Motor neuron (in vitro differentiated cells): ENCODE measurements around the gene FAM50B. TPM values are rescaled to one million over a fixed set of nuclear protein-coding genes. Genes with fewer than 3 reads are reported as not detected.

Experiments used
- ATAC-seq, 8 experiments: fragments of 200-7000 bp; cut with Tn5 transposase; replicated peaks in 6 of 8; 2 replicates each; pipeline ENCODE4 v1.8.0; 2021; ENCODE audit warnings: mild to moderate bottlenecking in 8 of 8, moderate library complexity in 8 of 8
- H3K27ac ChIP-seq, 2 donors: fragments of 250-450 bp; sonication (Bioruptor Pico); 2 replicates each; pipeline ENCODE4 v1.9.0; 2021; ENCODE audit warnings: antibody characterized with exemption in 2 of 2, mild to moderate bottlenecking in 2 of 2, moderate library complexity in 1 of 2
- H3K4me1 ChIP-seq, 2 donors: fragments of 250-450 bp; sonication (Bioruptor Pico); replicated peaks in 1 of 2; 2 replicates each; pipeline ENCODE4 v1.6.1; 2021; ENCODE audit warnings: antibody characterized with exemption in 2 of 2, mild to moderate bottlenecking in 2 of 2, moderate library complexity in 1 of 2
- H3K4me3 ChIP-seq, 5 donors: fragments of 250-450 bp; sonication (Bioruptor Pico); 2 replicates each; pipeline ENCODE4 v1.9.0; 2021; ENCODE audit warnings: antibody characterized with exemption in 5 of 5, mild to moderate bottlenecking in 5 of 5, moderate library complexity in 4 of 5
- WGBS, 10 experiments: fragments of 450-650 bp; shearing (Covaris generic); methylation state at CpG; one replicate each; pipeline ENCODE4 v1.0.0; 2022; 5-methylcytosine and 5-hydroxymethylcytosine counted together
- in situ Hi-C, 9 experiments: fragments of 400-800 bp; cut with MboI; loops; one replicate each; pipeline ENCODE4 v1.15.0; 2021; ENCODE audit warnings: low sequenced_read_pairs in 9 of 9, low pct_unique_long_range_greater_than_20kb in 2 of 9; ENCODE audit not compliant: unreplicated experiment in 9 of 9
- total RNA-seq, 8 experiments: library from RNA; unstranded; fragments of 300-600 nt; gene quantifications; 2 replicates each; pipeline versions ENCODE4 v1.2.3 to v1.2.4, GENCODE V29; 2022

The FAM50B gene
- total RNA-seq, 8 experiments from 2014 or later, result 2.0 to 11.9 (median 7.5) TPM; not detected in 1

DNA sequence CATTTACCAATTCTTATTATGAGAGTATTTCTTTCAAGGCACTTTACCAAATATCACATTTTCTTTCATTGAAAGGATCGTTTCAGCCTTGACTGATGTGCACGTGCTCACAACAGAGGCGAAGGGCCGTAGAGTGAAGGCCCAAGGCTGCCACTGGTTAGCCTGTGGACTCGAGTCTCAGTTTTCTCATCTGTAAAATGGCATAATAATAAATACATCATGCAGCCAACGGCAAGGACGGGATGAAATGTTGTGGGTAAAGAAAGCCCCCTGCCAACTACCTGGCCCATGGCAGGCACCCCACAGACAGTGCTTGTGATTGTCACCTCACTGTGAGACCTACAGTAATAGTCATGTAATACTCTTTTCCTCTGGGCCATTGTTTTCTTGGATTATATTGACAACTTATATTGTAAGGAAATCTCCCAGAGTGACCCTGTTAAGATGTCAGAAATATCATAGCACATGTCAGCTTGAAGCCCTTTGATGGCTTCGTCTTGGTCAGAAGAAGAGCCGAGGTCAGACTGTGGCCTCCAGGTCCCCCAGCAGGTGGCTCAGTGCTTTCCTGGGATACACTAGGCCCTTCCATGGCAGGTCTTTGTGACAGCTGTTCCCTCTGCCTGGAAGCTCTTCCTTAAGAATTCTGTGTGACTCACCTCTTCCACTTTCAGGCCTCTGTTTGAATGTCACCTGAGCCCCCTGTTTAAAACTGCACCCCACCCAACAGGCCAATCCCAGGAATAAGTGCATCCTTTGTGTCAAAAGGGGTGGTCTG is 36.3 kb downstream of the FAM50B start:
- H3K4me3 ChIP-seq, result no peak overlapping the region
- peaks cover 3 to 13% of the 10 kb centered on the region in 2 donors for H3K4me1 ChIP-seq
- in situ Hi-C loops, result no loop called here
- ATAC-seq, result peak in 3 of 8 experiments; percentile 13 to 35 (median 19)
- 83 to 100% (median 95%) methylated on average over 1 to 9 of the region's 9 CpGs for WGBS, 10 experiments
- no peak overlapping the region for H3K27ac ChIP-seq

DNA sequence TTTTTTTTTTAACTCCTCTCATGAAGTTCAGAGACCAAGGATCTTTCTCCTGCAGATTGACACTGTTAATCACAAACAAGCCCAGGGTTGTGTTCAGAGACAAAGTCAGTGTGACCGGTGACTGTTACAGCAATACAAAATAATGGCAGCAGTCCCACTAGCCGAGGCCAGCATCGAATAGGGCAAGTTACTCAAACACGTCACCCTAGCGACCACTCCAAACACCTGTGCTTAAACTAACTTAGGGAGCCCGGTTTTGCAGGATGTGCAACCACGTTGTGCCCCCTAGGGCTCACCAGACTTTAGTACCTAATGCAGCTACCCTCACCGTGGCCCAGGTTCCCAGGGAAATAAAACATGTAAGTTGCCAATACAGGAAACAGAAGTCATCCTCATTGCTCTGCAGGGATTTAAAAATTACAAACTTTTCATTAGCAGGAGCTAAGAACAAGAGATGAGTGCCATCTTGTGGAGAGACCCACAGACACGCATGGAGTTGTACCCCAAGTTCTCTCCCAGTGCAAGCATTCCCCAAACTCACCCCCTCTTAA is 38.1 kb downstream of the FAM50B start:
- in situ Hi-C loops, result no loop called here
- peaks cover 3 to 13% of the 10 kb centered on the region in 2 donors for H3K4me1 ChIP-seq
- ATAC-seq, result peak in 2 of 8 experiments; percentile 14 to 40
- no peak overlapping the region for H3K27ac ChIP-seq
- 0 to 100% (median 65%) methylated on average over 1 to 8 of the region's 9 CpGs; no CpG with 5 or more reads in 1 of the 10 experiments for WGBS, 10 experiments
- H3K4me3 ChIP-seq, result no peak overlapping the region

DNA sequence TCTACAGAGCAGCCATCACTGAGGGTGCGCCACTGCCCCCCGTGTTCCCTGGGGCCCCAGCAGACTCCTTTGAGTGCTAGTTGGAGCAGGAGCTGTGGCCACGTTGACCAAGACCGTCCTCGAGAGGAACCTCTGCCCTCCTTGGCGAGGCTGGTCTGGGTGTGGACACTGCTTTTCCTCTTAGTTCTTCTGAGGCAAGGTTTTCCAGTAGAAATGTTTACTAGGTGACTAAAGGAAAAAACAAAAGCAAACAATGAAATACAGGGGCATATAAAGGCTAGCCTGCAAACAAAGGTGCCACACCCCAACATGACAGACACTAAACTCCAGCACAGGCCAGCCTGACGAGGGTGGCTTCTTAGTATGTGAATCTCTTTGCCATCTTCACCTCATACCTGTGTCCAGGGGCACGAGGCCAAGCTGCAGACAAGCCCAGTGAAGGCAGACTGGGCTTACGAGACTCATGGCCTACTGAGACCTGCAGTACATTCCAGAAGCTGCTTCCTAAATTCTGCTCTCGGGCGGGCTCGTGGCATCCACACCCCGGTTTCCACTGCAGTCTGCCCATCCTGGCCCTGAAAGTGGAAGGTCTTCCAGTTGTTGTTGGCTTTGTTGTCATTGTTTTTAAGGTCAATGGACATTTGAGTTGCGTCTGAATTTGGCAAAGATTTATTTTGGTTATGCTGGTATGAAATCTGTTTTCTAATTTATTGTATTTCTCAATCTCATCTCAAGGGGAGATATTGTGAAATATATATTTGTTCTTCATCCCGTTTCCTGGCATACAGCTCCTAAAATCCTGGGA is 39.2 kb downstream of the FAM50B start:
- H3K4me3 ChIP-seq, result no peak overlapping the region
- peaks cover 3 to 13% of the 10 kb centered on the region in 2 donors for H3K4me1 ChIP-seq
- no peak for ATAC-seq
- WGBS, 10 experiments, result 42 to 100% (median 88%) methylated on average over 1 to 9 of the region's 15 CpGs; no CpG with 5 or more reads in 2 of the 10 experiments
- in situ Hi-C loops, result no loop called here
- no peak overlapping the region for H3K27ac ChIP-seq

DNA sequence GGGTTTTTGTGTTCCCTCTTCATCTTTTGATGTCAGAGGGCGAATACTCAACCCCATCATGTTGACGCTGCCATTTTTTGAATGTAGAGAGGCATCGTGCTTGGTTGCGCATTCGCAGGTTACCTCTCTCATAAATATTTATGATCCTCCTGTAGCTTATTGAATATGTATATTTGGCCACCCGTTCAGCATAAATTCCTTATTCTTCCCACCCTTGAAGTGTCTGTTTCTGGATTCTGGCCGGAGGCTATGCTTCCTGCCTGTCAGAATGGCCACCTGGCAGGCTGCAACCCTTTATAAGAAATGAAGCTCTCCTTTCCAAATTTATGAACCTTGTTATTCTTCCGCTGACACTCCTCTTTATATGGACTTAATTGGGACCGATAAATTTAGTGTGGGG is 40.9 kb downstream of the FAM50B start:
- Histone ChIP-seq H3K4me1 (peaks cover 7% of the 10 kb centered on the region in 2 donors), H3K4me3 (no peak overlapping the region), H3K27ac (no peak overlapping the region)
- 33 to 81% (median 63%) methylated on average over 2 to 9 of the region's 9 CpGs; no CpG with 5 or more reads in 1 of the 10 experiments for WGBS, 10 experiments
- ATAC-seq, result peak in 4 of 8 experiments; percentile 20 to 90 (median 76)
- in situ Hi-C loops, result no loop called here

DNA sequence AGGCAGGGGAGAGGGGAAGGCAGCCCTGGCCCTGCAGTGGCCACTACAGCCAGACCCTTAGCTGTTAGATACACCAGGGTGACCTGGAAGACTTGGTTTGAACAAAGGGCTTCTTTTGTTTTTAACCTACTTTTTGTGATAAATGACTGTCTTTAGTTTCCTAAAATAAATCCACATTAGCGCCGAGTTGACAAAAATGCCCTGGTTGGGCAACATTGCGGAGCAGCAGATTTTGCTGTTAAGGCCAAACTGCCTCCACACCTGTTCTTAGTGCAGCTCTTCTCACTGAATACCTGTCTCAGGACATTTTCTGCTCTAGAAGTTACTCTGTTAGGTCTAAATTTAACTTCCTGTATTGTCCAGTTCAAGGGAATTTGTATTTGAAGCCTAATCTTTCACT is 42.7 kb downstream of the FAM50B start:
- no peak for ATAC-seq
- Histone ChIP-seq H3K27ac (no peak overlapping the region), H3K4me3 (no peak overlapping the region), H3K4me1 (peaks cover 7 to 11% of the 10 kb centered on the region in 2 donors)
- WGBS, 10 experiments, result 65 to 94% (median 86%) methylated on average over 2 to 3 of the region's 3 CpGs; no CpG with 5 or more reads in 2 of the 10 experiments
- in situ Hi-C loops, result no loop called here

DNA sequence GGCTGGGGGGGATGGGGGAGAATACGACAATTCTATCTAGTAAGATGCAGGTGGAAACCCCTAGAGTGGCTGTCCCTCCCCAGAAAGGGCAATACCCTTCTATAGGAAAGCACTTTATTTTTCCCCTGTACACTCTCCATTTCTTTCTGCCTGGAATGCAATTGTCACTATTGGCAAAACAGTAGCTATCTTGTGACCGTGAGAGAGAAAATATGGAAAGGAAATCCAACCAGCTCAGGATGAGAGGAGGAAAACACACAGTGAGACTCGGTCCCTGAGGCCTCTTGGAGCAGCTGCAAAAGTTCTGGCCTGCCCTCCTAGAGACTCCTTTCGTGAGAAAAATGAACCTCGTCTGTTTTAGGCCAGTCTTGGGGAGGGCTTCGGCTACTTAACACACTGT is 43.4 kb downstream of the FAM50B start:
- in situ Hi-C loops, result no loop called here
- H3K27ac ChIP-seq, result no peak overlapping the region
- no peak for ATAC-seq
- peaks cover 7 to 11% of the 10 kb centered on the region in 2 donors for H3K4me1 ChIP-seq
- H3K4me3 ChIP-seq, result no peak overlapping the region
- 19 to 94% (median 80%) methylated on average over 1 to 6 of the region's 6 CpGs; no CpG with 5 or more reads in 1 of the 10 experiments for WGBS, 10 experiments

DNA sequence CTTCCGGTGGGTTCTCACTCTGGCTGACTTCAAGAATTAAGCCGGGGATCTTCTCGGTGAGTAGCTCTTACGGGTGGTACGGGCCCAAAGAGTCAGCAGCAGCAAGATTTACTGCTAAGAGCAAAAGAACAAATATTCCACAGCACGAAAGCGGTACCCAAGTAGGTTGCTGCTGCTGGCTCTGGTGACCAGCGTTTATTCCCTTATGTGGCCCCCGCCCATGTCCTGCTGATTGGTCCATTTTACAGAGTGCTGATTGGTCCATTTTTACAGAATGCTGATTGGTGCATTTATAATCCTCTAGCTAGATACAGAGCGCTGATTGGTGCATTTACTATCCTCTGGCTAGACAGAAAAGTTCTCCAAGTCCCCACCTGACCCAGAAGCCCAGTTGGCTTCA is 44.3 kb downstream of the FAM50B start:
- no peak overlapping the region for H3K27ac ChIP-seq
- H3K4me1 ChIP-seq, result peaks cover 7 to 11% of the 10 kb centered on the region in 2 donors
- WGBS, 10 experiments, result 70 to 100% (median 92%) methylated on average over 1 to 10 of the region's 10 CpGs
- H3K4me3 ChIP-seq, result no peak overlapping the region
- in situ Hi-C loops, result no loop called here
- ATAC-seq, result no peak

DNA sequence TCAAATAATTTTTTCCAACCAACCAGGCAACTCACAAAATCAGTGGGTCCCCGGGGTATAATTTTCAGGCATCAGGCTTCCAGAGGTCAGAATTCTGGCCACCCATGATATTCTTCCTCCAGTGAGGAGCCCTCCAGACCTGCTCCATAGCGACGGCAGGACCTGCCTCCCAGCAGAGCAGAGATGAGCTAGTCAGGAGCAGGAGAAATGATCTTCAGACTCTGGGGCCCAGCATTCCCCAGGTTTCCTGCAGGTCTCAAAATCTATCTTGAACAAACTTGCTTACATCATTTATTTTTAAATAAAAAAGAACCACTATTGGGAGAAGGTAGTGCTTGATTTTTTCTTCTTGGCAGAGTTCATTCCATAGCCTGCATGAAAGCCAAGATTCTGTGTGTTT is 44.7 kb downstream of the FAM50B start:
- no peak for ATAC-seq
- no peak overlapping the region for H3K4me3 ChIP-seq
- H3K27ac ChIP-seq, result no peak overlapping the region
- WGBS, 10 experiments, result 70 to 100% (median 74%) methylated on average over 1 to 3 of the region's 3 CpGs; no CpG with 5 or more reads in 4 of the 10 experiments
- in situ Hi-C loops, result no loop called here
- peaks cover 7 to 11% of the 10 kb centered on the region in 2 donors for H3K4me1 ChIP-seq

DNA sequence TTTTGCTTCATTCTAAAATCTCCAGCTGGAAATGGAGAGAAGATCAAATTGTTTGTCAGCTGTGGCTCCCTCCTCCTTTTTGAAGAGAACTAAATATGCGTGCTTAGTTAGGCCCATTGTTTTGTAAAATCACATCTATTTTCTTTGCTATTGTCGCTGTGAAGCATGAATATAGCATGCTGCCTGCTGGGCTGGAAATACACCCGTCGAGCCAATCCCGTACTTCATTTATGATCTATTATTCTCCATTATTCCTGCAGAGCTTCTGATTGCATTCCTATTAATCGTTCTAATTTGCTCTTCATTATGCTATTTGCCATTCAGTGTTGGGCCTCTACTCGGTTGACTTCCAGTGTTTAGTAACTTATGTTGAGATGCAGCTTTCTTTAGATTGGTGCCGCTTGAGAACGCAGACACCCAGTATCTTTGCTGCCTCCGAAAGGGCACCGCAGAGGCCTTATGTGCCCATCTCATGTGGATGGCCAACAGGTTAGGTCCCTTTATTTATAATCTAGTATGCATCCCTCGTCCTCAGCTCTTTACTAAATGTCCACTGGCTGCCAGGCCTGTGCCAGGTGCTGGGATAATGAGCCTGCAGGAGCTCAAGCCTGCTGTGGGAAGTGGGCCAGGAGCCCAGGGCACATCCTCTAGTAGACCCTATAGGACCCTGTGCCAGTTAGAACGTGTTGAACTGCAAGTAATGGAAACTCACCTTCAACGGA is 45.6 kb downstream of the FAM50B start:
- H3K27ac ChIP-seq, result no peak overlapping the region
- in situ Hi-C loops, result no loop called here
- no peak overlapping the region for H3K4me3 ChIP-seq
- ATAC-seq, result peak in 3 of 8 experiments; percentile 22 to 52 (median 45)
- peaks cover 7 to 11% of the 10 kb centered on the region in 2 donors for H3K4me1 ChIP-seq
- 27 to 93% (median 58%) methylated on average over 2 to 13 of the region's 14 CpGs for WGBS, 10 experiments

DNA sequence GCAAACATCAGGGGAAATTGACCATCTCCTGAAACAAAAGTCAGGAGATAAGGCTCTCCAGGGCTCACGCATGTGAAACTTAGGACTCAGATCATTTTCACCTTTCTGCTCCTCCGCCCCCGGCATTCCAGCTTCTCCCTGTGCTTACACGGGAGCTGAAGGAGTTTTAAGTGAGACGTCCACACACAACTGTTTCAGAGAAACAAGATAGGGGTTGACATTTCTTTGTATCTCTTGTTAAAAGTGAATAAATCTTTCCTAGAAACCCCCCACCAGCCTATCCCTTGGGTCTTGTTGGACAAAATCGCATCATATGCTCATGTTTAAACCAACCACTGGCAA is 46.1 kb downstream of the FAM50B start:
- in situ Hi-C loops, result no loop called here
- ATAC-seq, result no peak
- H3K4me1 ChIP-seq, result peaks cover 7 to 11% of the 10 kb centered on the region in 2 donors
- WGBS, 10 experiments, result 68 to 100% (median 100%) methylated on average over 1 to 5 of the region's 6 CpGs; no CpG with 5 or more reads in 2 of the 10 experiments
- no peak overlapping the region for H3K4me3 ChIP-seq
- H3K27ac ChIP-seq, result no peak overlapping the region

DNA sequence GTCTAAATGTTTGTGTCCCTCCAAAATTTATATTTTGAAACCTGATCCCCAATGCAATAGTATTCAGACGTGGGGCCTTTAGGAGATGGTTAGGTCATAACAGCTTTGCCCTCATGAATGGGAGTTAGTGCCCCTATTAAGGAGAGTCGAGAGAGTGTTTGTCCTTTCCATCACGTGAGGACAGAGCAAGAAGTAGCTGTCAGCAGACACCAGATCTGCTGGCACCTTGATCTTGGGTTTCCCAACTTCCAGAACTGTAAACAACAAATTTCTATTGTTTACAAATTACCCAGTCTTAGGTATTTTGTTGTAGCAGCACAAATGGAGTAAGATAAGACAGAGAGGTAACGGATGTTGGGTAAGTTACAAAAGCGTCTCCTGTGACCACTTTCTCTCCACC is 46.6 kb downstream of the FAM50B start:
- ATAC-seq, result no peak

DNA sequence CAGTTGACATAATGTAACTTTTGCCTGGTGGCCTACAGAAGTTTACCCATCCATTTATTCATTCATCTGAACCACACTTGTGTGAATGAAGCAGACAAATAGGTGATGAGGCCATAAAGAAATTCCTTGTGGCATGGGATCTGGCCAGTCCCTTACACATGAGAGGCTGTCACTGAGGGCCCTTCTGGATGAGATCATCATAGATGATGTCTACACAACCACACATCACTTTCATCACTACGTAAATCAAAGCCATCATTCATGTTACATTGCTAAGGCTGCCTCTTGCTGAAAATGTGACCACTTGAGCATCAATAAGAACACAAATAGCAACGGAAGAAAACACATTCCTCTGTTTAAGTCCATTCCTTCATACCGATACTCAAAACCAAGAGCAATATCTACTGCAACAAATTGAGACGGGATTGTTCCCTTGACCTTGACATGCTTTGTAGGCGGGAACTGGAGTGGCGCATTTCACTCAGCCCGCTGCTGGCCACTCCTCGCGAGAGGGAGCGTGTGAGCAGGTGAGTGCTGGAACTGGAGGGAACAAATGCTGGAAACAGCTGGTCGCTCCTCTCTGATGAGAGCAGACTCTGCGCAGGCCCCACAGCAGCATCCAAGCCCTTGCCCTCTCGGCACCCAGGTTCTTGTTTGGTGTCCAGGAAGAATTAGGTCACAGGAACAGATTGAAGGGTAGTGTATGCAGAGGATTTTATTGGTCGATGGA is 49.3 kb downstream of the FAM50B start:
- in situ Hi-C loops, result no loop called here
- Histone ChIP-seq H3K27ac (no peak overlapping the region), H3K4me3 (no peak overlapping the region), H3K4me1 (peaks cover 7 to 20% of the 10 kb centered on the region in 2 donors)
- ATAC-seq, result peak in 4 of 8 experiments; percentile 26 to 83 (median 74)
- 59 to 100% (median 92%) methylated on average over 2 to 11 of the region's 14 CpGs; no CpG with 5 or more reads in 1 of the 10 experiments for WGBS, 10 experiments

More for the DNA sequence above, 46.6 kb downstream of the FAM50B start:
- Histone ChIP-seq H3K4me1 (peaks cover 7 to 12% of the 10 kb centered on the region in 2 donors), H3K4me3 (no peak overlapping the region), H3K27ac (no peak overlapping the region)
- 50 to 100% (median 90%) methylated on average over 1 to 3 of the region's 5 CpGs; no CpG with 5 or more reads in 3 of the 10 experiments for WGBS, 10 experiments
- in situ Hi-C loops, result no loop called here
